NCI-H526 (cell line): Measurements from ENCODE around the gene EEPD1.
"Not testable (repeated sequence)": the region's sequence is repeated elsewhere in the genome, so short reads cannot be mapped to it uniquely, and the experiment has no call there.

ENCODE experiments used
- DNase-seq, 2 experiments: peaks; one replicate each; lab custom pipeline; 2025; lab: John Stamatoyannopoulos, UW

EEPD1 gene

GRCh38 chr7:36152756-36153570 is at the start of gene EEPD1:
Gene EEPD1 (plus strand): TSS chr7:36153254. CDS start chr7:36154325, 1,071 bp downstream.
- peak; percentile 97 to 99 for DNase-seq

GRCh38 chr7:36103837-36104561 is 49.1 kb upstream of the EEPD1 start:
- DNase-seq, result no peak

- not testable (repeated sequence) for DNase-seq
These were observed 45.8 kb upstream of the EEPD1 start for GRCh38 chr7:36106972-36107908.

GRCh38 chr7:36107926-36108631 is 45.0 kb upstream of the EEPD1 start:
- DNase-seq, result no peak

DNA sequence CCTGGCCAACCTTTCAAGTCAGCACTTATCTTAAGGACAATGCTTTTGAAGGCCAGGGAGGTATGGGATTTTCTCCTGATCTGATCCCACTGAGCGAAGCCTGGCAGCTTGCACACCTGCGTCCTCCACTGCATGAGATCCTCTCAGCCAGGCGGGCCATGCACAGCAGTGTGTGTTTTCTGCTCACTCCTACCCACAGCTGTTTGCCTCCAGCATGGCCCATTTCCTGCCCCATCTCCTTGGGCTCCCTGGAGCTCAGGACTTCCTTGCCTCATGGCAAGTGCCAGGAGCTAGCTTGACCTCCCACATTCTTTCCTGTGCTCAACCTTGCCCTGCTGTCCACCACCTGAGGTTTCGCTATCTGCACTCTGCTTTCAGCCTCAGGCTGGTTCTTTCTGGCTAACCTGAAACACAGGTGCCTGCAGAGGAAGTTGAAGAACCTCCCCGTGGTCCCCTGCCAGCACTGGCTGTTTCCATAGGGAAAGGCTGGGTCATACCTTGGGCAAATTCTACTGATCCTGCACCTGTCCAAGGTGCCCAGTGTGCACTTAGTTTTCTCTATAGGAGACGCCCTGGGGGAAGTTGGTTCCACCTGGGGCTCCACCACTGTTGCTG is 43.9 kb upstream of the EEPD1 start:
- no peak for DNase-seq

GRCh38 chr7:36110584-36110983 is 42.5 kb upstream of the EEPD1 start:
- no peak for DNase-seq

DNA sequence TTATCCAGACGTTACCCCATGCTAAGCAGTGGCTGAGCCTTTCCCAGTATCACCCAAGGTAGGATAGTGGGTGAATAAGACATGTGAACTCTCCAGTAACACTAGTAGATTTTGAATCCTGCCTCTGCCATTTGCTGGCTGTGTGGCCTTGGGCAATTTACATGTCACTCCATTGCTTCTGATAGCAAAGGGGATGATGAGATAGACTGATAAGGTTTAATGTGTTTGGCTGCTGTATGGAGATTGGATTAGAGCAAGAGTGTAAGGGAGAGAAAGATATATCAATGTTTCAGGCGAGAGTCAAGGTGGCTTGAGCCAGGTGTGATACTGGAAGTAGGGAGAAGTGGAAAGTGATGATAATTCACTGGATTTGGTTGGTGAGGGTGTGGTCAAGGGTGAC is 40.1 kb upstream of the EEPD1 start:
- peak in 1 of 2 experiments; percentile 5 for DNase-seq

DNA sequence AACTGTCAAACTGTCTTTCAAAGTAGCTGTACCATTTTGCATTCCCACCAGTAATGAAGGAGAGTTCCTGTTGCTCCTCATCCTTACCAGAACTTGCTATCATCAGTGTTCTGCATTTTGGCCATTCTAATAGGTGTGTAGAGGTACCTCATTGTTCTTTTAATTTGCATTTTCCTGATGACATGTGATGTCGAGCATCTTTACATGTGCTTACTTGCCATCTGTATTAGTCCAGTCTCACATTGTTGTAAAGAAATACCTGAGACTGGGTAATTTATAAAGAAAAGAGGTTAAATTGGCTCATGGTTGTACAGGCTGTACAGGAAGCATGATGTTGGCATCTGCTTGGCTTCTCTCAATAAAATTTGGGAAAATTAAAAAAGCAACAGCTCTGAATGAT is 38.7 kb upstream of the EEPD1 start:
- no peak for DNase-seq

DNA sequence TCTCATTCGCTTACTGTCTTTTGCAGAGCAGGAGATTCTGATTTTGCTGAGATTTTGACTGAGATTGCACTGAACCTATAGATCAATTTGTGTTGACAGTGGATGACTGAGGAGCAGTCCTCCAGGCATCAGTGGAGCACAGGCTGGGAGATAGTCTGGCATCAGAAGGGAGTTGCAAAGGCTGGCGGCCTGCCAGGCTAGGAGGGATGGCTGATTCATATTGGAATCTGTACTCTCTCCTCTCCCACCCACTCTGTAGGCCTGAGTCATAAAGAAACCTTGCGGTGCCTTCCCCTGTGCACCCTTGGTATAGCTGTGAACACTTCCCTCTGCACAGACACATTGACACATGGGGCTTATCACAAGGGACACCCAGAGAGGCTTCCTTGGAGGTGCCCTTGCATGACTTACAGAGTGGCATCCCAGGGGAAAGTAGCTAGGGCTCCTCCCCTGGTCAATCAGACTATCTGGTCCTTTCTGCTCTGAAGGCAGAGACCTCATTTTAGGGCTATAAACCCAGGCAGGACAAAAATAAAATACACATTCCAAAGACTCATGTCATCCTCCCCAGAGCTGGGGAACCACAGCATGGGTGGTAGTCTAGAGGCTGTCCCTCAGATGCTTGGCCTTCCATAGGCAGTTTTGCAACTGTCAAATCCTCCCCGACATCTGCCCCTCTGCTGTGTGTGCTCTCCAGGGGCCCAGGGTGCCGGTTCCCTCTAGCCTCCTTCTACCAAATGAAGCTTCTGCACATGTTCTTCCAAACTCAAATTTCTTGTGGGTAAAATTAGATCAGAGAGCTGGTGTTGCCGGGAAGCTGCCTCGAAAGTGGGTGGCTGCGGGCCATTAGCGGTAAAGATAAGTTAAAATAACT is 37.4 kb upstream of the EEPD1 start:
- no peak for DNase-seq

- no peak for DNase-seq
These were observed 36.5 kb upstream of the EEPD1 start for GRCh38 chr7:36116347-36117202.

DNA sequence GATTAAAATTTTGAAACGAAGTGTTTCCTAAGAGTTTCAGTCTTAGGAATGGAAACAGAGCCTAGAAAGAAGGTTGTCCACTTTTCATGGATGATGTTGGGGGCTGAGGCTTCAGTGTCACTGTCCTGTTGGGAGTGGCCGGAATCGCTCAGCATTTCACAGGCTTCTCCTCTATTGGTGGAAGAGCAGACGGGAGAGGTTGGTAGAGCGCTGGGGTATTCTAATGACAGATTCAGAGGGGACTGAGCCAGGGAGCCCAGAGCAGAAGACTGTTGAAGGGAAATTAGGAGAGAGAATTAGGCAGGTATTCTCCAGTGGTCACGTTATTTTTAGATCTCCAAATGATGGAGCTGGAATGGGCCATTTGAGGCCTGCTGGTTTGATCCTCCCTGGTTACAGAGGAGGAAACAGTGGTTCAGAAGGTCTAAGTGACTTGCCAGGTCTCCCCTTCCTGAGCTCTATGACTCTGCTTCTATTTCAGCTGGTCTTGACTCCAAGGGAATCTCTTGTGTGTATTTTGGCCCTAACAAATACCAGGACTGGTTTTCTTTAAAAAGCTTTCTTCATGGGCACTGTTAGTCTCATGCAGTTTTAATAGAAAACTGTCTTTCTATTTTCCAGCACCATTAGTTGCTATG is 35.7 kb upstream of the EEPD1 start:
- DNase-seq, result no peak

- no peak for DNase-seq
These were observed 34.7 kb upstream of the EEPD1 start for GRCh38 chr7:36118344-36118743.

DNA sequence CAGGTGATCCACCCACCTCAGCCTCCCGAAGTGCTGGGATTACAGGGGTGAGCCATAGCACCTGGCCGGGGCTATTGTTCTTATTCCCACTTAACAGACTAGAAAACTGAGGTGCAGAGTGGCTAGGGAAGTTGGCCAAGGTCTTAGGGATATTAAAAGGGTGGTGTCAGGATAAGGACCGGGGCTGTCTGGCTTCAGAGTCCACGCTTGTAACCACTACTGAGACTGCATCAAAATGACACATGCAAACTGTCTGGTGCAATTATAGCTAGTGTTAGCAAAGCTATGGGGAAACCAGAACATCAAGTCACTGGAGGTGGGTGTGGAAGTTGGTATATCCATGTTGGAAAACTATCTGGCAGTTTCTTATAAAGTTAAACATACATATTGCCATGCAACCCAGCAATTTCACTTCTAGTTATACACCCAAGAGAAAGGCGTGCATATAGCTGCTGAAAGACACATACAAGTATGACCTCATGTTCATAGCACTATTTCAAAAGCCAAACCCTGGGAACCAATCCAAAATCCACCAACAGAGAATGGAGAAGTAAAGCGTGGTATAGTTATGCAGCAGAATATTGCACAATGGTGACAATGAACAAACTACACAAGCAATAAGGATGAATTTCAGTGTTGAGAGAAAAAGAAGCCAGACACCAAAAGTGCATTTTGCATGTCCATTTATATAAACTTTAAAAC is 33.9 kb upstream of the EEPD1 start:
- no peak for DNase-seq

DNA sequence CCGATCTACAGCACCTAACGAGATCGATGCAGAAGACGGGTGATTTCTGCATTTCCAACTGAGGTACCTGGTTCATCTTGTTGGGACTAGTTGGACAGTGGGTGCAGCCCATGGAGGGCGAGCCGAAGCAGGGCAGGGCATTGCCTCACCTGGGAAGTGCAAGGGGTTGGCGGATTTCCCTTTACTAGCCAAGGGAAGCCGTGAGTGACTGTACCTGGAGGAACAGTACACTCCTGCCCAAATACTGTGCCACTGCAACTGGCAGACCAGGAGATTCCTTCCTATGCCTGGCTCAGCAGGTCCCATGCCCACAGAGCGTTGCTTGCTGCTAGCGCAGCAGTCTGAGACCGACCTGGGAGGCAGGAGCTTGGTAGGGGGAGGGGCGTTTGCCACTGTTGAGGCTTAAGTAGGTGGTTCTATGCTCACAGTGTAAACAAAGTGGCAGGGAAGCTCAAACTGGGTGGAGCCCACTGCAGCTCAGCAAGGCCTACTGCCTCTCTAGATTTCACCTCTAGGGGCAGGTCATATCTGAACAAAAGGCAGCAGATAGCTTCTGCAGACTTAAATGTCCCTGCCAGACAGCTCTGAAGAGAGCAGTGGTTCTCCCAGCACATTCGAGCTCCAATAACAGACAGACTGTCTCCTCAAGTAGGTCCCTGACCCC is 32.9 kb upstream of the EEPD1 start:
- peak; percentile 11 to 43 for DNase-seq

DNA sequence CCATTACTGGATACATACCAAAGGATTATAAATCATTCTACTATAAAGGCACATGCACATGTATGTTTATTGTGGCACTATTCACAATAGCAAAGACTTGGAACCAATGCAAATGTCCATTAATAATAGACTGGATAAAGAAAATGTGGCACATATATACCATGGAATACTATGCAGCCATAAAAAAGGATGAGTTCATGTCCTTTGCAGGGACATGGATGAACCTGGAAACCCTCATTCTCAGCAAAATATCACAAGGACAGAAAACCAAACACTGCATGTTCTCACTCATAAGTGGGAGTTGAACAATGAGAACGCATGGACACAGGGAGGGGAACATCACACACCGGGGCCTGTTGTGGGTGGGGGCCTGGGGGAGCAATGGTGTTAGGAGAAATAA is 27.4 kb upstream of the EEPD1 start:
- not testable (repeated sequence) for DNase-seq

DNA sequence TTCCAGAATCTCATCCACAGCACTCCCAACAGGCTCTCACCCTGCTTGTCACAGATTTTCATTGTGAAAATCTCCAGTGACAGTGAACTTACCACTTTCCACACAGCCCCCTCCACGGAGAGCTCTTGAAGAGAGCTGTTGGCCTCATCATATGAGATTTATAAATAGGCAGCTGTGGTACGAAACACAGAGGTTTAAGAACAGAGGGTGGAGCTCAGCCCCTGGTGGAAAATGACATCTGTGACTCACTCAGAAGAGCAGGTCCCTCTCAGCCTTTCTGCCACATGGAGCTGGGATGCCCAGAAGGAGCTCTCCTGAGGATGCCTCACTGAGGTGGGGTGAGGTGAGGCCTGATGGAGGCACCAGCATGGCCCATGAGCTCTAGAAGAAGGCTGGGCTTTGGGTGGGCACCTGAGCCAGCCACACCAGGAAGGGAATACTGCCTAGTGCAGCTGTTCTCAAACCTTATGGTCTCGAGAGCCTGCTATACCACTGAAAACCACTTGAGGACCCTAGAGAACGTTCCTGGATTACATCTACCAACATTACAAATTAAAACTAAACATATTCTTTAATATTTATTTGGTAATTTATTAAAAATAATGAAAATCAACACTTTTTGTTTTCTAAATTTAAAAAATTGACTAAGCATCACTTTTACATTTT is 25.8 kb upstream of the EEPD1 start:
- DNase-seq, result no peak
